Neural cell (in vitro differentiated cells): Measurements from ENCODE around the gene GALNT2.

Source experiments
- POLR2AphosphoS5 ChIP-seq: IDR thresholded peaks from 2 replicates; pipeline ENCODE4 v1.6.1; 2012
- RAD21 ChIP-seq: fragments of 450-650 bp; conservative IDR thresholded peaks from 2 replicates; pipeline ENCODE4 v1.6.1; 2014; ENCODE audit warnings: antibody characterized with exemption, mild to moderate bottlenecking, moderate library complexity
- TF ChIP-seq, protein P1 (sequence below): fragments of 450-650 bp; IDR thresholded peaks from 2 replicates; pipeline ENCODE4 v1.5.1; 2014; ENCODE audit warnings: antibody characterized with exemption, mild to moderate bottlenecking, moderate library complexity; ENCODE audit not compliant: poor library complexity, severe bottlenecking
- TF ChIP-seq, protein P2 (sequence below): IDR thresholded peaks from 2 replicates; pipeline ENCODE4 v1.6.1; 2012; ENCODE audit warnings: borderline replicate concordance

DNA sequence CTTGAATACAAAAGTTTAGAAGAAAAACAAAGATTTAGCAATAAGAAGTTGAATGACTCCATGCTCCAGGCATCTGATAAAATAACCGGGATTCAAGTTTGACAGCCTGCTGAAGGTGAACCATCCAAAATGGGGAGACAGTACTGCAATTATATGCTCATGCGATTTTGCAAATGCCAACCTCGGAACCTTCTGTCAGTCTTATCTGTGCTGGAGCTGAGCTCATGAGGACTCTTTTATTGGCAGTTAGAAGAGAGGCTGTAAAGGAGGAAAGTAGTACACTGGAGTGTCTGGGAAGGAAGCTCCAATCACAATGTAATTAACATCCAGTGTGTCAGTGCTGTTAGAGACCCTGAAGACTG is 170.0 kb downstream of the GALNT2 start:
- TF ChIP-seq POLR2AphosphoS5 (no peak), RAD21 (no peak)
- TF ChIP-seq, protein P1, sequence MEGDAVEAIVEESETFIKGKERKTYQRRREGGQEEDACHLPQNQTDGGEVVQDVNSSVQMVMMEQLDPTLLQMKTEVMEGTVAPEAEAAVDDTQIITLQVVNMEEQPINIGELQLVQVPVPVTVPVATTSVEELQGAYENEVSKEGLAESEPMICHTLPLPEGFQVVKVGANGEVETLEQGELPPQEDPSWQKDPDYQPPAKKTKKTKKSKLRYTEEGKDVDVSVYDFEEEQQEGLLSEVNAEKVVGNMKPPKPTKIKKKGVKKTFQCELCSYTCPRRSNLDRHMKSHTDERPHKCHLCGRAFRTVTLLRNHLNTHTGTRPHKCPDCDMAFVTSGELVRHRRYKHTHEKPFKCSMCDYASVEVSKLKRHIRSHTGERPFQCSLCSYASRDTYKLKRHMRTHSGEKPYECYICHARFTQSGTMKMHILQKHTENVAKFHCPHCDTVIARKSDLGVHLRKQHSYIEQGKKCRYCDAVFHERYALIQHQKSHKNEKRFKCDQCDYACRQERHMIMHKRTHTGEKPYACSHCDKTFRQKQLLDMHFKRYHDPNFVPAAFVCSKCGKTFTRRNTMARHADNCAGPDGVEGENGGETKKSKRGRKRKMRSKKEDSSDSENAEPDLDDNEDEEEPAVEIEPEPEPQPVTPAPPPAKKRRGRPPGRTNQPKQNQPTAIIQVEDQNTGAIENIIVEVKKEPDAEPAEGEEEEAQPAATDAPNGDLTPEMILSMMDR: no peak
- TF ChIP-seq, protein P2, sequence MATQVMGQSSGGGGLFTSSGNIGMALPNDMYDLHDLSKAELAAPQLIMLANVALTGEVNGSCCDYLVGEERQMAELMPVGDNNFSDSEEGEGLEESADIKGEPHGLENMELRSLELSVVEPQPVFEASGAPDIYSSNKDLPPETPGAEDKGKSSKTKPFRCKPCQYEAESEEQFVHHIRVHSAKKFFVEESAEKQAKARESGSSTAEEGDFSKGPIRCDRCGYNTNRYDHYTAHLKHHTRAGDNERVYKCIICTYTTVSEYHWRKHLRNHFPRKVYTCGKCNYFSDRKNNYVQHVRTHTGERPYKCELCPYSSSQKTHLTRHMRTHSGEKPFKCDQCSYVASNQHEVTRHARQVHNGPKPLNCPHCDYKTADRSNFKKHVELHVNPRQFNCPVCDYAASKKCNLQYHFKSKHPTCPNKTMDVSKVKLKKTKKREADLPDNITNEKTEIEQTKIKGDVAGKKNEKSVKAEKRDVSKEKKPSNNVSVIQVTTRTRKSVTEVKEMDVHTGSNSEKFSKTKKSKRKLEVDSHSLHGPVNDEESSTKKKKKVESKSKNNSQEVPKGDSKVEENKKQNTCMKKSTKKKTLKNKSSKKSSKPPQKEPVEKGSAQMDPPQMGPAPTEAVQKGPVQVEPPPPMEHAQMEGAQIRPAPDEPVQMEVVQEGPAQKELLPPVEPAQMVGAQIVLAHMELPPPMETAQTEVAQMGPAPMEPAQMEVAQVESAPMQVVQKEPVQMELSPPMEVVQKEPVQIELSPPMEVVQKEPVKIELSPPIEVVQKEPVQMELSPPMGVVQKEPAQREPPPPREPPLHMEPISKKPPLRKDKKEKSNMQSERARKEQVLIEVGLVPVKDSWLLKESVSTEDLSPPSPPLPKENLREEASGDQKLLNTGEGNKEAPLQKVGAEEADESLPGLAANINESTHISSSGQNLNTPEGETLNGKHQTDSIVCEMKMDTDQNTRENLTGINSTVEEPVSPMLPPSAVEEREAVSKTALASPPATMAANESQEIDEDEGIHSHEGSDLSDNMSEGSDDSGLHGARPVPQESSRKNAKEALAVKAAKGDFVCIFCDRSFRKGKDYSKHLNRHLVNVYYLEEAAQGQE: no peak
